Ishikawa (cell line): ENCODE data around the gene DOCK2.

ENCODE experiments used
- MAX ChIP-seq: IDR thresholded peaks from 2 replicates; pipeline ENCODE4 v1.6.1; 2012
- RAD21 ChIP-seq: IDR thresholded peaks from 2 replicates; pipeline ENCODE4 v1.6.1; 2012; ENCODE audit warnings: low read depth
- TAF1 ChIP-seq: IDR thresholded peaks from 2 replicates; pipeline ENCODE4 v1.6.1; 2012; ENCODE audit warnings: low read depth, mild to moderate bottlenecking
- TEAD4 ChIP-seq: IDR thresholded peaks from 2 replicates; pipeline ENCODE4 v1.6.1; 2012
- USF1 ChIP-seq: IDR thresholded peaks from 2 replicates; pipeline ENCODE4 v1.6.1; 2012

GRCh38 chr5:170076739-170077138 lies 439.7 kb downstream of the DOCK2 start:
- TF ChIP-seq RAD21 (no peak), MAX (no peak), USF1 (no peak), TAF1 (no peak), TEAD4 (no peak)
